ENCODE measurements around the gene TMA16. TPM values are rescaled to one million over a fixed set of nuclear protein-coding genes. Genes with fewer than 3 reads are reported as not detected.

The TMA16 gene
- total RNA-seq, 1 experiment from 2014 or later, result 49.1 TPM

- Histone ChIP-seq H3F3A (ENCODE audit: low read length, unreplicated experiment) (no peaks in the 10 kb centered on the region), H3K27me3 (ENCODE audit: low read length) (no peaks in the 10 kb centered on the region), H4K20me1 (ENCODE audit: low read length) (no peaks in the 10 kb centered on the region), H3K4me2 (ENCODE audit: low read length) (no peak overlapping the region), H3K9ac (ENCODE audit: low read length) (no peak overlapping the region), H3K27ac (ENCODE audit: low read length) (no peak overlapping the region), H2AFZ (ENCODE audit: low read length) (no peak overlapping the region), H3K4me3 (ENCODE audit: low read length) (no peak overlapping the region), H3K9me3 (ENCODE audit: low read length) (no peaks in the 10 kb centered on the region), H3K36me3 (ENCODE audit: low read depth, low read length) (no peaks in the 10 kb centered on the region), H3K9me2 (replicated peaks; ENCODE audit: low read length) (no peaks in the 10 kb centered on the region), H3K79me2 (ENCODE audit: low read length) (no peaks in the 10 kb centered on the region), H3K4me1 (ENCODE audit: insufficient read depth, low read length) (no peaks in the 10 kb centered on the region)
- ChIA-PET CTCF (no interaction called here), POLR2A (ENCODE audit: unreplicated experiment) (no interaction called here)
- intact Hi-C loops (cut with micrococcal nuclease), result no loop called here
- no peak for DNase-seq
- no peak for TF ChIP-seq CTCF (conservative IDR thresholded peaks at IDR 0.05; ENCODE audit: low read depth, low read length)
- TF ChIP-seq EZH2phosphoT487 (IDR thresholded peaks at IDR 0.05; ENCODE audit: borderline replicate concordance, low read length), result no peak
- no peak for TF ChIP-seq EZH2 (IDR thresholded peaks at IDR 0.05; ENCODE audit: low read length, unreplicated experiment)
- no peak for ATAC-seq
- BruUV-seq (replicated peaks), result no TSS peak
Observed at GRCh38 chr4:163563592-163563991, 69.1 kb downstream of the TMA16 start.

- DNase-seq (no peak), ATAC-seq (no peak)
- Histone ChIP-seq H3K9ac (ENCODE audit: low read length) (no peak overlapping the region), H3K4me3 (ENCODE audit: low read length) (no peak overlapping the region), H2AFZ (ENCODE audit: low read length) (no peak overlapping the region), H3K9me2 (replicated peaks; ENCODE audit: low read length) (no peaks in the 10 kb centered on the region), H3K4me2 (ENCODE audit: low read length) (no peak overlapping the region), H3K36me3 (ENCODE audit: low read depth, low read length) (no peaks in the 10 kb centered on the region), H3K4me1 (ENCODE audit: insufficient read depth, low read length) (no peaks in the 10 kb centered on the region), H3K9me3 (ENCODE audit: low read length) (no peaks in the 10 kb centered on the region), H3K27me3 (ENCODE audit: low read length) (no peaks in the 10 kb centered on the region), H4K20me1 (ENCODE audit: low read length) (no peaks in the 10 kb centered on the region), H3K27ac (ENCODE audit: low read length) (no peak overlapping the region), H3K79me2 (ENCODE audit: low read length) (no peaks in the 10 kb centered on the region), H3F3A (ENCODE audit: low read length, unreplicated experiment) (no peaks in the 10 kb centered on the region)
- intact Hi-C loops (cut with micrococcal nuclease), result no loop called here
- no TSS peak for BruUV-seq (replicated peaks)
- ChIA-PET POLR2A (ENCODE audit: unreplicated experiment) (no interaction called here), CTCF (no interaction called here)
- no peak for TF ChIP-seq EZH2 (IDR thresholded peaks at IDR 0.05; ENCODE audit: low read length, unreplicated experiment)
- TF ChIP-seq EZH2phosphoT487 (IDR thresholded peaks at IDR 0.05; ENCODE audit: borderline replicate concordance, low read length), result no peak
- no peak for TF ChIP-seq CTCF (conservative IDR thresholded peaks at IDR 0.05; ENCODE audit: low read depth, low read length)
Observed at GRCh38 chr4:163564221-163564720, 69.8 kb downstream of the TMA16 start.

- no peaks in the 10 kb centered on the region for H3K9me2 ChIP-seq (replicated peaks; ENCODE audit: low read length)
- H3K79me2 ChIP-seq (ENCODE audit: low read length), result no peaks in the 10 kb centered on the region
- H3K9me3 ChIP-seq (ENCODE audit: low read length), result no peaks in the 10 kb centered on the region
- no peaks in the 10 kb centered on the region for H3K4me1 ChIP-seq (ENCODE audit: insufficient read depth, low read length)
- BruUV-seq (replicated peaks), result no TSS peak
- no peaks in the 10 kb centered on the region for H3K36me3 ChIP-seq (ENCODE audit: low read depth, low read length)
- H3K4me3 ChIP-seq (ENCODE audit: low read length), result no peak overlapping the region
- ChIA-PET CTCF (no interaction called here), POLR2A (ENCODE audit: unreplicated experiment) (no interaction called here)
- no peaks in the 10 kb centered on the region for H4K20me1 ChIP-seq (ENCODE audit: low read length)
- H3K27ac ChIP-seq (ENCODE audit: low read length), result no peak overlapping the region
- H3K4me2 ChIP-seq (ENCODE audit: low read length), result no peak overlapping the region
- no peaks in the 10 kb centered on the region for H3K27me3 ChIP-seq (ENCODE audit: low read length)
- ATAC-seq (no peak), DNase-seq (no peak)
- no peak overlapping the region for H2AFZ ChIP-seq (ENCODE audit: low read length)
- H3F3A ChIP-seq (ENCODE audit: low read length, unreplicated experiment), result no peaks in the 10 kb centered on the region
- TF ChIP-seq EZH2phosphoT487 (IDR thresholded peaks at IDR 0.05; ENCODE audit: borderline replicate concordance, low read length) (no peak), EZH2 (IDR thresholded peaks at IDR 0.05; ENCODE audit: low read length, unreplicated experiment) (no peak), CTCF (conservative IDR thresholded peaks at IDR 0.05; ENCODE audit: low read depth, low read length) (no peak)
- intact Hi-C loops (cut with micrococcal nuclease), result no loop called here
- no peak overlapping the region for H3K9ac ChIP-seq (ENCODE audit: low read length)
Observed at GRCh38 chr4:163565226-163566135, 71.0 kb downstream of the TMA16 start.

All from PC-3 (cell line).